ENCODE data around the gene SNAP47. TPM values are rescaled to one million over a fixed set of nuclear protein-coding genes. Genes with fewer than 3 reads are reported as not detected.
A peak's percentile ranks its signal among the peaks of the same experiment; 100 is the strongest.

Gene SNAP47
- total and polyA plus RNA-seq, 9 of the 15 experiments (the other 6 are each of a cell fraction or from before 2014, with no cell fraction given): 2.5 to 41.3 (median 32.6) TPM

- no peak for TF ChIP-seq FUS (optimal IDR thresholded peaks at IDR 0.05; ENCODE audit: low read depth, low read length)
- no peak for TF ChIP-seq FOXK2 (conservative IDR thresholded peaks at IDR 0.05 in 1 of 2, IDR thresholded peaks at IDR 0.05 in 1 of 2; ENCODE audit: low read depth in 2 of 2)
- TF ChIP-seq ZNF431 (CRISPR knock-in tag; IDR thresholded peaks at IDR 0.05): no peak
- no peak for TF ChIP-seq SRSF7 (optimal IDR thresholded peaks at IDR 0.05; ENCODE audit: low read depth, low read length)
- no peak for TF ChIP-seq KDM4B (IDR thresholded peaks at IDR 0.05; ENCODE audit: borderline replicate concordance in 2 of 2, low read depth in 1 of 2)
- peak; percentile 88 for TF ChIP-seq PCBP1 (IDR thresholded peaks at IDR 0.05; ENCODE audit: low read depth, low read length, poor library complexity, severe bottlenecking)
- no peak for TF ChIP-seq IFI16 (CRISPR knock-in tag; IDR thresholded peaks at IDR 0.05)
- no peak for TF ChIP-seq RFX7 (CRISPR knock-in tag; IDR thresholded peaks at IDR 0.05)
- TF ChIP-seq SIX5 (IDR thresholded peaks at IDR 0.05; ENCODE audit: borderline replicate concordance in 1 of 2, insufficient read depth in 1 of 2, low read depth in 1 of 2, low read length in 2 of 2): no peak
- no peak for TF ChIP-seq TARDBP (IDR thresholded peaks at IDR 0.05)
- TF ChIP-seq SMAD4 (CRISPR knock-in tag; conservative IDR thresholded peaks at IDR 0.05): no peak
- TF ChIP-seq BCOR (IDR thresholded peaks at IDR 0.05): no peak
- TF ChIP-seq SNIP1 (IDR thresholded peaks at IDR 0.05; ENCODE audit: low read depth): no peak
- TF ChIP-seq, protein P1, sequence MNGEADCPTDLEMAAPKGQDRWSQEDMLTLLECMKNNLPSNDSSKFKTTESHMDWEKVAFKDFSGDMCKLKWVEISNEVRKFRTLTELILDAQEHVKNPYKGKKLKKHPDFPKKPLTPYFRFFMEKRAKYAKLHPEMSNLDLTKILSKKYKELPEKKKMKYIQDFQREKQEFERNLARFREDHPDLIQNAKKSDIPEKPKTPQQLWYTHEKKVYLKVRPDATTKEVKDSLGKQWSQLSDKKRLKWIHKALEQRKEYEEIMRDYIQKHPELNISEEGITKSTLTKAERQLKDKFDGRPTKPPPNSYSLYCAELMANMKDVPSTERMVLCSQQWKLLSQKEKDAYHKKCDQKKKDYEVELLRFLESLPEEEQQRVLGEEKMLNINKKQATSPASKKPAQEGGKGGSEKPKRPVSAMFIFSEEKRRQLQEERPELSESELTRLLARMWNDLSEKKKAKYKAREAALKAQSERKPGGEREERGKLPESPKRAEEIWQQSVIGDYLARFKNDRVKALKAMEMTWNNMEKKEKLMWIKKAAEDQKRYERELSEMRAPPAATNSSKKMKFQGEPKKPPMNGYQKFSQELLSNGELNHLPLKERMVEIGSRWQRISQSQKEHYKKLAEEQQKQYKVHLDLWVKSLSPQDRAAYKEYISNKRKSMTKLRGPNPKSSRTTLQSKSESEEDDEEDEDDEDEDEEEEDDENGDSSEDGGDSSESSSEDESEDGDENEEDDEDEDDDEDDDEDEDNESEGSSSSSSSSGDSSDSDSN (IDR thresholded peaks at IDR 0.05; ENCODE audit: borderline replicate concordance in 1 of 2, low read depth in 2 of 2, low read length in 2 of 2): peak; percentile 38 to 81; a peak in 1 of 4 replicates
- peak; percentile 40; the same call in 1 of the 2 replicates for TF ChIP-seq POLR2G (IDR thresholded peaks at IDR 0.05; ENCODE audit: low read depth, low read length)
- TF ChIP-seq DACH1 (IDR thresholded peaks at IDR 0.05; ENCODE audit: partially characterized antibody): no peak
- no peak for TF ChIP-seq TCF7 (IDR thresholded peaks at IDR 0.05; ENCODE audit: borderline replicate concordance)
- no peak for TF ChIP-seq NFRKB (IDR thresholded peaks at IDR 0.05; ENCODE audit: low read depth)
- no peak for TF ChIP-seq ZNF75A (CRISPR knock-in tag; IDR thresholded peaks at IDR 0.05)
- no peak for TF ChIP-seq CHD1 (IDR thresholded peaks at IDR 0.05; ENCODE audit: low read length)
- TF ChIP-seq RB1 (IDR thresholded peaks at IDR 0.05; ENCODE audit: low read depth): 0 out of 2 replicates have a peak, but pooled peaks have one; percentile 37
- no peak for TF ChIP-seq MCM2 (IDR thresholded peaks at IDR 0.05; ENCODE audit: low read depth)
- no peak for TF ChIP-seq ZNF347 (CRISPR knock-in tag; IDR thresholded peaks at IDR 0.05; ENCODE audit: low read depth)
- no peak for TF ChIP-seq CAMTA2 (CRISPR knock-in tag; conservative IDR thresholded peaks at IDR 0.05)
- TF ChIP-seq ELK1 (CRISPR knock-in tag; IDR thresholded peaks at IDR 0.05): no peak
- no peak for TF ChIP-seq HNRNPL (IDR thresholded peaks at IDR 0.05; ENCODE audit: low read depth, low read length)
- no peak for TF ChIP-seq U2AF2 (optimal IDR thresholded peaks at IDR 0.05; ENCODE audit: low read depth, low read length)
- no peak for TF ChIP-seq CSDE1 (IDR thresholded peaks at IDR 0.05)
Observed at GRCh38 chr1:227788271-227789083, 53.2 kb downstream of the SNAP47 start (continued).
